HCT116 (cell line): ENCODE measurements around the gene SDC3. TPM values are rescaled to one million over a fixed set of nuclear protein-coding genes. Genes with fewer than 3 reads are reported as not detected.

Experiments
- ATAC-seq: fragments of 200-7000 bp; cut with Tn5 transposase; 2 replicates; pipeline ENCODE4 v1.9.1; 2020; ENCODE audit warnings: mild to moderate bottlenecking, moderate library complexity
- BruUV-seq: library from RNA; stranded (reverse); fragments of 400-500 nt; replicated peaks from 2 replicates; lab custom pipeline; 2021; lab: Mats Ljungman, UMichigan
- CTCF ChIA-PET: fragments of 300-600 bp; sonication (Branson Sonifier 250); formaldehyde crosslinking; loops from one replicate; lab custom pipeline; 2021; ENCODE audit warnings: antibody characterized with exemption; lab: Charles Lee
- POLR2A ChIA-PET: fragments of 300-600, 350-600 bp; sonication (Branson Sonifier 250); formaldehyde crosslinking; loops from one replicate; lab custom pipeline; 2021; ENCODE audit warnings: antibody characterized with exemption; lab: Charles Lee
- RAD21 ChIA-PET, 2 experiments: fragments of 300-600 bp; sonication (Branson Sonifier 250); formaldehyde crosslinking; loops; one replicate each; lab custom pipeline; 2023; ENCODE audit warnings: low total read pairs in 2 of 2; ENCODE audit not compliant: uncharacterized antibody in 2 of 2, unreplicated experiment in 2 of 2, low non-redundant PET in 1 of 2; lab: Charles Lee
- DNase-seq: peaks from one replicate; pipeline ENCODE4 v3.0.0-alpha.2; 2010; ENCODE audit warnings: low read depth, low spot score
- H2AFZ ChIP-seq: fragments of 200-600 bp; shearing (Covaris generic), sonication (generic); 2 replicates; pipeline ENCODE4 v1.6.1; 2017; ENCODE audit warnings: low read depth, mixed run types, mixed read lengths, antibody characterized with exemption, low read length; ENCODE audit not compliant: poor library complexity, severe bottlenecking
- H3K27ac ChIP-seq: 2 replicates; pipeline ENCODE4 v1.5.1; 2012; ENCODE audit warnings: low read depth, low read length
- H3K27me3 ChIP-seq: fragments of 200-600 bp; sonication (generic); 2 replicates; pipeline ENCODE4 v1.6.1; 2016; ENCODE audit warnings: mixed run types, low read length, mixed read lengths; ENCODE audit not compliant: insufficient read depth
- H3K36me3 ChIP-seq, 2 experiments: fragments of 200-500 bp in 1 of 2; fragments of 200-600 bp in 1 of 2; sonication (Bioruptor generic) in 1 of 2; sonication (generic) in 1 of 2; 2 replicates each; pipeline versions ENCODE4 v1.5.1 to v1.6.1; 2014 to 2016; ENCODE audit warnings: low read length in 2 of 2, inconsistent platforms in 1 of 2, mixed read lengths in 1 of 2, mixed run types in 1 of 2; ENCODE audit not compliant: insufficient read depth in 2 of 2, control insufficient read depth in 1 of 2
- H3K4me1 ChIP-seq, 2 experiments: fragments of 200-600 bp in 1 of 2; sonication (generic) in 1 of 2; 2 replicates each; pipeline versions ENCODE4 v1.5.1 to v1.6.1; 2012 to 2017; ENCODE audit warnings: low read length in 2 of 2, inconsistent platforms in 1 of 2, mild to moderate bottlenecking in 1 of 2, mixed read lengths in 1 of 2, mixed run types in 1 of 2, moderate library complexity in 1 of 2; ENCODE audit not compliant: insufficient read depth in 2 of 2, control insufficient read depth in 1 of 2
- H3K4me2 ChIP-seq: fragments of 200-600 bp; sonication (generic); 2 replicates; pipeline ENCODE4 v1.6.1; 2017; ENCODE audit warnings: mixed run types, low read length, mixed read lengths
- H3K4me3 ChIP-seq, 2 experiments: fragments of 200-600 bp in 1 of 2; sonication (generic) in 1 of 2; replicated peaks in 1 of 2; 2 replicates each; pipeline ENCODE4 v1.5.1; 2011 to 2016; ENCODE audit warnings: low read length in 2 of 2, control low read depth in 1 of 2, low read depth in 1 of 2, mild to moderate bottlenecking in 1 of 2, mixed read lengths in 1 of 2, mixed run types in 1 of 2
- H3K79me2 ChIP-seq: fragments of 200-600 bp; sonication (generic); 2 replicates; pipeline ENCODE4 v1.6.1; 2017; ENCODE audit warnings: mild to moderate bottlenecking, mixed run types, low read length, moderate library complexity, mixed read lengths; ENCODE audit not compliant: insufficient read depth
- H3K9ac ChIP-seq: fragments of 200-600 bp; sonication (generic); 2 replicates; pipeline ENCODE4 v1.6.1; 2016; ENCODE audit warnings: low read length, mixed read lengths
- H3K9me2 ChIP-seq: fragments of 200-600 bp; sonication (generic), shearing (Covaris generic); 2 replicates; pipeline ENCODE4 v1.6.1; 2017; ENCODE audit warnings: mixed run types, mild to moderate bottlenecking, moderate library complexity; ENCODE audit not compliant: insufficient read depth
- H3K9me3 ChIP-seq, 2 experiments: fragments of 200-500 bp in 1 of 2; fragments of 200-600 bp in 1 of 2; sonication (Bioruptor generic) in 1 of 2; sonication (generic) in 1 of 2; 2 replicates each; pipeline ENCODE4 v1.6.1; 2014 to 2017; ENCODE audit warnings: low read length in 2 of 2, mixed read lengths in 2 of 2, inconsistent platforms in 1 of 2, low read depth in 1 of 2, mild to moderate bottlenecking in 1 of 2, mixed run types in 1 of 2, moderate library complexity in 1 of 2; ENCODE audit not compliant: control insufficient read depth in 1 of 2, insufficient read depth in 1 of 2
- H4K20me1 ChIP-seq: fragments of 200-600 bp; sonication (generic), shearing (Covaris generic); 2 replicates; pipeline ENCODE4 v1.6.1; 2017; ENCODE audit warnings: mixed run types, mild to moderate bottlenecking, moderate library complexity; ENCODE audit not compliant: insufficient read depth
- ELF1 ChIP-seq: IDR thresholded peaks from 2 replicates; pipeline ENCODE4 v1.6.1; 2012; ENCODE audit warnings: low read depth, borderline replicate concordance
- EZH2 ChIP-seq: fragments of 200-600 bp; sonication (generic); IDR thresholded peaks from 2 replicates; pipeline ENCODE4 v1.6.1; 2017; ENCODE audit warnings: antibody characterized with exemption, mixed run types
- FOSL1 ChIP-seq: IDR thresholded peaks from 2 replicates; pipeline ENCODE4 v1.6.1; 2012; ENCODE audit warnings: low read depth
- JUND ChIP-seq: IDR thresholded peaks from 2 replicates; pipeline ENCODE4 v1.6.1; 2012
- RAD21 ChIP-seq: IDR thresholded peaks from 2 replicates; pipeline ENCODE4 v1.6.1; 2012; ENCODE audit warnings: low read depth, mild to moderate bottlenecking
- SIN3A ChIP-seq: IDR thresholded peaks from 2 replicates; pipeline ENCODE4 v1.6.1; 2012; ENCODE audit warnings: low read depth
- SP1 ChIP-seq: IDR thresholded peaks from 2 replicates; pipeline ENCODE4 v1.6.1; 2012; ENCODE audit warnings: low read depth
- TCF7L2 ChIP-seq: IDR thresholded peaks from 2 replicates; pipeline ENCODE4 v1.7.0; 2011; ENCODE audit warnings: borderline replicate concordance, inconsistent platforms; ENCODE audit not compliant: insufficient read depth, insufficient read length; ENCODE audit errors: extremely low read depth
- YY1 ChIP-seq: IDR thresholded peaks from 2 replicates; pipeline ENCODE4 v1.6.1; 2011; ENCODE audit warnings: low read length, low read depth, moderate library complexity, mild to moderate bottlenecking; ENCODE audit not compliant: insufficient replicate concordance; ENCODE audit errors: extremely low read depth
- ZFX ChIP-seq: fragments of 450-650 bp; IDR thresholded peaks from 2 replicates; pipeline ENCODE4 v1.6.1; 2017
- intact Hi-C: fragments of 100-400 bp; cut with micrococcal nuclease; formaldehyde crosslinking; loops from 2 replicates; pipeline ENCODE4 v1.10.0; 2022
- total RNA-seq: library from RNA; stranded (reverse); gene quantifications from one replicate; pipeline ENCODE4 v1.2.1, GENCODE V29; 2021; ENCODE audit not compliant: unreplicated experiment
- TF ChIP-seq, protein P1 (sequence below): IDR thresholded peaks from 2 replicates; pipeline ENCODE4 v1.6.1; 2012; ENCODE audit warnings: low read depth

The SDC3 gene
- total RNA-seq, 1 experiment from 2014 or later, result 40.1 TPM

DNA sequence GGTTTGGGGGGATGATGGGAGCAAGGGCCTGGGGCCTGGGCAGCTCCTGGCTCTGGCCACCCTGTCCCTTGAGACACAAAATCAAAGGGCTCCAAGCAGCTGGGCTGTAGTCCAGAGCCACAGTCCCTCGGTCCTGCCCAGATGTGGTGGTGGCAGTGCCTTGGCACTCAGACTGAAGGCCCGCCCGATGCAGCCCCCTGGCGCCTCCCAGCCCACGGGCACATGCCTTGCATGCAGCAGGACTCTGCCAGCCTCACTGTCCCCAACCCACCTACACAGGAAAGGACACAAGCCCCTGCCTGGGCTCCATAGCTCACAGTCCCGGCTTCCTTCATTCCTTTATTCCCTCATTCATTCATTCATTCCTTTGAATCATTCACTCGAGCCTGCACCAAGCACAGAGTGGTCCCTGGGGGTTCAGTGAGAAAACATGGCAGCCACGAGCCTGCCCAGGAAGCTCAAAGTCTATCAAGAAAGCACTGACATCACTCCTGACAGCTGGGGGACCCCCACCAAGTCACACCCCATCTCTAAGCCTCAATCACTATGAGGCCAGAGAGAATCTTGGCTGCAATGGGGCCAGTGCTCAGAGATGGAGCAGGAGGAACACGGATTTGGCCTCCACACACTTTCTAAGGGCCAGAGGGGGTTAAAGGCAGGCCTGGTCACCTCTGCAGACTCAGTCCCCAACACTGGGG is 5.8 kb downstream of the SDC3 start:
- Histone ChIP-seq H3K4me3 (no peak overlapping the region), H2AFZ (no peak overlapping the region), H3K9me3 (no peaks in the 10 kb centered on the region), H3K36me3 (no peaks in the 10 kb centered on the region), H4K20me1 (no peaks in the 10 kb centered on the region), H3K27me3 (no peaks in the 10 kb centered on the region), H3K9me2 (no peaks in the 10 kb centered on the region), H3K79me2 (peaks cover 24% of the 10 kb centered on the region), H3K4me2 (no peak overlapping the region), H3K4me1 (peaks cover 5 to 21% of the 10 kb centered on the region in 2 experiments), H3K27ac (no peak overlapping the region), H3K9ac (no peak overlapping the region)
- ChIA-PET RAD21 (no interaction called here), CTCF (interaction anchor here (1.0 kb wide), 1 partner anchor 101 kb away, joined by 3 read pairs; no protein-coding TSS in a partner anchor), POLR2A (no interaction called here)
- DNase-seq (no peak), ATAC-seq (no peak)
- TF ChIP-seq SIN3A (no peak), RAD21 (no peak)
- BruUV-seq, result no TSS peak
- intact Hi-C loops, result no loop called here

DNA sequence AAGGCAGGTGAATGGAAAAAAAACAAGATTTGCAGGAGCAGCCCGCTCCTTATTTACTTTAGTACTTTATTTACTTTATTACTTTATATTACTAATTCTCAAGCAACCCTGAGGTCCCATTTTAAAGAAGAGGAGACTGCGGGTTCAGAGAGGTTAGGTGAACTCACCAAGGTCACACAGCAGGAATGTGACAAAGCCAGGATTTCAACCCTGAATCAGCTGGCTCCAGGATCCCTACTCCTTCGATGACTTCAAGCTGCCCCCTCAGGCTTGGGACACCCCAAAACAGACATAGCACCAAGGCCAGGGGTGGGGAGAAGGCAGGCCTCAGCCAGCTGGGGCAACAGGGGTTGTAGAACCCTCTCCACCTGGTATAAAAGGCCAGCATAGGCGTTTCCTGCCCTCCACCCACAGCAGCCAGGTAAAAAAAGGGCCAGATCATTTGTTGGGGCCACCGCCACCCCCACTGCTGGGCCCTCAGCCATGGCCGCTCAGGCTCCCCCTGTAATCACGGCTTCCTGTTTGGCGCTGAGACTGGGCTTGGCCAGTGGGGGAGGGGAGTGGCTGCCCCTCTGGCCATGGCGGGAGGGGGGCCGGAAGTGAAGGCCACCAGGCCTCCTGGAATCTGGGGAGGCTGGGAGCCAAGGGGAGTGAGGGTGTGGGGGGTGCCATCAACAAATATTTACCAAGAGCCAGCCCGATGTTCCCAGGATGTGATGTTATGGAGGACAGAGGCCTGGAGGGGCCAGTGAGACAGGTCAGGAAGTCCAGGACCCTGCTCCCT is 6.6 kb downstream of the SDC3 start:
- no peak for DNase-seq
- H3K4me1 ChIP-seq, result peaks cover 0 to 13% of the 10 kb centered on the region in 2 experiments; a peak in 3 of 4 replicates
- ChIA-PET RAD21 (no interaction called here), POLR2A (no interaction called here), CTCF (interaction anchor here (1.0 kb wide), 1 partner anchor 100 kb away, joined by 3 read pairs; no protein-coding TSS in a partner anchor)
- TF ChIP-seq FOSL1 (no peak), SP1 (no peak), YY1 (no peak), EZH2 (no peak), TCF7L2 (no peak), RAD21 (no peak), JUND (no peak), ELF1 (no peak), ZFX (no peak)
- TF ChIP-seq, protein P1, sequence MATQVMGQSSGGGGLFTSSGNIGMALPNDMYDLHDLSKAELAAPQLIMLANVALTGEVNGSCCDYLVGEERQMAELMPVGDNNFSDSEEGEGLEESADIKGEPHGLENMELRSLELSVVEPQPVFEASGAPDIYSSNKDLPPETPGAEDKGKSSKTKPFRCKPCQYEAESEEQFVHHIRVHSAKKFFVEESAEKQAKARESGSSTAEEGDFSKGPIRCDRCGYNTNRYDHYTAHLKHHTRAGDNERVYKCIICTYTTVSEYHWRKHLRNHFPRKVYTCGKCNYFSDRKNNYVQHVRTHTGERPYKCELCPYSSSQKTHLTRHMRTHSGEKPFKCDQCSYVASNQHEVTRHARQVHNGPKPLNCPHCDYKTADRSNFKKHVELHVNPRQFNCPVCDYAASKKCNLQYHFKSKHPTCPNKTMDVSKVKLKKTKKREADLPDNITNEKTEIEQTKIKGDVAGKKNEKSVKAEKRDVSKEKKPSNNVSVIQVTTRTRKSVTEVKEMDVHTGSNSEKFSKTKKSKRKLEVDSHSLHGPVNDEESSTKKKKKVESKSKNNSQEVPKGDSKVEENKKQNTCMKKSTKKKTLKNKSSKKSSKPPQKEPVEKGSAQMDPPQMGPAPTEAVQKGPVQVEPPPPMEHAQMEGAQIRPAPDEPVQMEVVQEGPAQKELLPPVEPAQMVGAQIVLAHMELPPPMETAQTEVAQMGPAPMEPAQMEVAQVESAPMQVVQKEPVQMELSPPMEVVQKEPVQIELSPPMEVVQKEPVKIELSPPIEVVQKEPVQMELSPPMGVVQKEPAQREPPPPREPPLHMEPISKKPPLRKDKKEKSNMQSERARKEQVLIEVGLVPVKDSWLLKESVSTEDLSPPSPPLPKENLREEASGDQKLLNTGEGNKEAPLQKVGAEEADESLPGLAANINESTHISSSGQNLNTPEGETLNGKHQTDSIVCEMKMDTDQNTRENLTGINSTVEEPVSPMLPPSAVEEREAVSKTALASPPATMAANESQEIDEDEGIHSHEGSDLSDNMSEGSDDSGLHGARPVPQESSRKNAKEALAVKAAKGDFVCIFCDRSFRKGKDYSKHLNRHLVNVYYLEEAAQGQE, result no peak
- H3K4me3 ChIP-seq, result no peak overlapping the region
- no TSS peak for BruUV-seq
- no peak overlapping the region for H3K27ac ChIP-seq
- no peaks in the 10 kb centered on the region for H3K36me3 ChIP-seq
- no peak overlapping the region for H3K9ac ChIP-seq
- no peak overlapping the region for H2AFZ ChIP-seq
- H3K9me2 ChIP-seq, result no peaks in the 10 kb centered on the region
- H3K9me3 ChIP-seq, result no peaks in the 10 kb centered on the region
- peaks cover 16% of the 10 kb centered on the region for H3K79me2 ChIP-seq
- no peaks in the 10 kb centered on the region for H3K27me3 ChIP-seq
- H3K4me2 ChIP-seq, result no peak overlapping the region
- intact Hi-C loops, result no loop called here
- ATAC-seq, result no peak
- no peaks in the 10 kb centered on the region for H4K20me1 ChIP-seq
